Cardiac fibroblast (primary cell): ENCODE data around the gene TRIAP1.

Source experiments
- DNase-seq, 2 donors: peaks; one replicate each; pipeline versions ENCODE4 v3.0.0 to v3.0.0-alpha.2; 2010; ENCODE audit warnings: low read depth in 2 of 2
- H3K4me3 ChIP-seq, 2 donors: replicated peaks in 1 of 2; 1 replicate in 1 of 2; 2 replicates in 1 of 2; pipeline ENCODE4 v1.5.1; 2011; ENCODE audit warnings: low read depth in 2 of 2, low read length in 2 of 2, mild to moderate bottlenecking in 2 of 2, moderate library complexity in 1 of 2
- TF ChIP-seq, protein P1 (sequence below): IDR thresholded peaks from one replicate; pipeline ENCODE4 v1.5.1; 2011; ENCODE audit warnings: low read depth, mild to moderate bottlenecking, low read length, inconsistent platforms

TRIAP1 gene

GRCh38 chr12:120428597-120429229 lies 17.5 kb downstream of the TRIAP1 start:
- DNase-seq, result no peak
- no peak overlapping the region for H3K4me3 ChIP-seq
- TF ChIP-seq, protein P1, sequence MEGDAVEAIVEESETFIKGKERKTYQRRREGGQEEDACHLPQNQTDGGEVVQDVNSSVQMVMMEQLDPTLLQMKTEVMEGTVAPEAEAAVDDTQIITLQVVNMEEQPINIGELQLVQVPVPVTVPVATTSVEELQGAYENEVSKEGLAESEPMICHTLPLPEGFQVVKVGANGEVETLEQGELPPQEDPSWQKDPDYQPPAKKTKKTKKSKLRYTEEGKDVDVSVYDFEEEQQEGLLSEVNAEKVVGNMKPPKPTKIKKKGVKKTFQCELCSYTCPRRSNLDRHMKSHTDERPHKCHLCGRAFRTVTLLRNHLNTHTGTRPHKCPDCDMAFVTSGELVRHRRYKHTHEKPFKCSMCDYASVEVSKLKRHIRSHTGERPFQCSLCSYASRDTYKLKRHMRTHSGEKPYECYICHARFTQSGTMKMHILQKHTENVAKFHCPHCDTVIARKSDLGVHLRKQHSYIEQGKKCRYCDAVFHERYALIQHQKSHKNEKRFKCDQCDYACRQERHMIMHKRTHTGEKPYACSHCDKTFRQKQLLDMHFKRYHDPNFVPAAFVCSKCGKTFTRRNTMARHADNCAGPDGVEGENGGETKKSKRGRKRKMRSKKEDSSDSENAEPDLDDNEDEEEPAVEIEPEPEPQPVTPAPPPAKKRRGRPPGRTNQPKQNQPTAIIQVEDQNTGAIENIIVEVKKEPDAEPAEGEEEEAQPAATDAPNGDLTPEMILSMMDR, result no peak

DNA sequence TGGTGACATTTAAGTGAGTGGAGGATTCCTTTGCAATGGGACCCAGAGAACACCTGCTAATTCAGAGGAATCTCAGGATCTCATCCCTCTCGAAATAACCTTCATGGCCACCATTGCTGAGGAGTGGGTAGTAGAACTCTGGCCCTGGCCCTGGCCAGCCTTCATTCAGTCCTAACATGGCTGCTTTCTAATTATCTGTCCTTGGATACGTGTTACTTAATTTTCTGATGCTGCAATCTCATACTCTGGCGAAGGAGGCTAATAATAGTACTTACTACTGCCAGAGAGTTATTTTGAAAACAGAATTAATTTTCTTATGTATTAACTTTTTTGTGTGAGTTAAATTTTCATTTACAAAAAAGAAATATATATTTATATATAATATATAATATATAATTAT lies 20.4 kb downstream of the TRIAP1 start:
- TF ChIP-seq, protein P1, result no peak
- DNase-seq, result no peak
- no peak overlapping the region for H3K4me3 ChIP-seq

DNA sequence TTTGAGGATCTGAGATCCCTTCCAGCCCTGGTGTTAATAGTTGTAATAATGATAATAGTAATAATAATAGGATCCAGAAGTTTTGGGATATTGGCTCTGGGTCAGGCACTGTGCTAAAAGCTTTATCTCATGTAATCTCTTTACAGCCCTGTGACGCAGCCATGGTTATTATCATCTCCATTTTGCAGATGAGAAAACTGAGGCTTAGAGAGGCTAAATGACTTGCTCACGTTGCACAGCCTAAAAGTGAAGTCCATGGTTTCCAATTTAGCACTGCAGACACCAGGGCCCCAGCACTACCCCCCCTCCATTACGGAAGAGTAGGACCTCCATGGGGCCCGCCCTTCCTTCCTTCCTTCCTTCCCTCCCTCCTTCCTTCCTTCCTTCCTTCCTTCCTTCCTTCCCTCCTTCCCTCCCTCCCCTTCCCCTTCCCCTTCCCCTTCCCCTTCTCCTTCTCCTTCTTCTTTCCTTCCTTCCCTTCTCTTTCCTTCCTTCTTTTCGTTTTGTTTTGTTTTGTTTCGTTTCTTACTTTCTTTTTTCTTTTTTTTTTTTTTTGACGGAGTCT lies 23.2 kb downstream of the TRIAP1 start:
- TF ChIP-seq, protein P1, result no peak
- no peak overlapping the region for H3K4me3 ChIP-seq
- DNase-seq, result no peak

DNA sequence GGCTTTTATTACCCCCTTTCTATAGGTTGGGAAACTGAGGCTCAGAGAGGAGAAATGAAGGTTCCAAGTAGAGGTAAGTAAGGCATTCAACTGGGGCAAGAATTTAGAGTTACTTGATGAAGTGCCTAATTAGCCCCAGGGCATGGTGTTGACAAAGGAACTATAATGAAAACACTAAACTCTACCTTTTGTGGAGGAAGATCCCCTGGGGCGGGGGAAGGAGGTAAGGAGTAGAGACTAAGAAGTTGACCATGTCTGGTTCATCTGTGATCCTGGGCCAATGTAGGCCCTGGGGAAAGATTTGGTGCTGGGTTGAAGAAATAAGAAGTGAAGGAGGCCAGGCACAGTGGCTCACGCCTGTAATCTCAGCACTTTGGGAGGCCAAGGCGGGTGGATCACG lies 24.5 kb downstream of the TRIAP1 start:
- TF ChIP-seq, protein P1, result no peak
- no peak overlapping the region for H3K4me3 ChIP-seq
- no peak for DNase-seq

DNA sequence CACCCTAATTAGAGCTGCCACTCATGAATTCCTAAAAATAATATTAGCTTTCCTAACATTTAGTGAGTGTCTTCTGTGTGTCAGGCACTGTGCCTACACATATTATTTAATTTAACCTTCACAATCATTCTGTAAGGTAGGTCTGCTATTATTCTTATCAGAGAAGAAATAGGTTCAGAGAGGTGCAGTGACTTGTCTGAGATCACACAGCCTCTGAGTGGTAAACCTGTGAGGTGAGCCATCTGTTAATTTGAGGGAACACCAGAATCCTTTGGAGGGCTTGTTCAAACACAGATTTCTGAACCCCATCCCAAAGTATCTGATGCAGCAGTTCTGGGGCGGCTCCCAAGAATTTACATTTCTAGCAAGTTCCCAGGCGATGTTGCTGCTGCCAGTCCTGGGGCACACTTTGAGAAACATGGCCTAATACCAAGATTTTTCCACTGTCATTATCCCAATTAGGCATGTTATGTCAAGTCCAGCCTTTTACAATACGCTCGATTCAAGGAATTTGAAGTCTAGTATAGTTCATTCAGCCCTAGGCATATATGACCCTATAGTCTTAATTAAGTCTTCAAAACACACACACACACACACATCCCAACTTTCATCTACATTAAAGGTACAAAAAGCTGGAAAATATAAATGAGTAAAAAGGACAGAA lies 28.1 kb downstream of the TRIAP1 start:
- H3K4me3 ChIP-seq, result no peak overlapping the region
- DNase-seq, result no peak
- TF ChIP-seq, protein P1, result no peak

GRCh38 chr12:120416490-120417216 lies 29.5 kb downstream of the TRIAP1 start:
- TF ChIP-seq, protein P1, result no peak
- H3K4me3 ChIP-seq, result no peak overlapping the region
- DNase-seq, result no peak
